SJCRH30 (cell line): ENCODE data around the gene ABCB11. TPM values are rescaled to one million over a fixed set of nuclear protein-coding genes. Genes with fewer than 3 reads are reported as not detected.
"Not testable (repeated sequence)": the region's sequence is repeated elsewhere in the genome, so short reads cannot be mapped to it uniquely, and the experiment has no call there.

Experiments
- DNase-seq, 2 experiments: peaks; one replicate each; pipeline ENCODE4 v3.0.0-alpha.2; 2015 to 2020
- H3K27ac ChIP-seq: fragments of 250-450 bp; sonication (Bioruptor Pico); 2 replicates; pipeline ENCODE4 v1.5.1; 2020; ENCODE audit warnings: mild to moderate bottlenecking, moderate library complexity
- H3K27me3 ChIP-seq: fragments of 250-450 bp; sonication (Bioruptor Pico); 2 replicates; pipeline ENCODE4 v1.5.1; 2020; ENCODE audit warnings: mild to moderate bottlenecking, moderate library complexity
- H3K36me3 ChIP-seq: fragments of 250-450 bp; sonication (Bioruptor Pico); 2 replicates; pipeline ENCODE4 v1.5.1; 2020; ENCODE audit warnings: mild to moderate bottlenecking, moderate library complexity
- H3K4me1 ChIP-seq: fragments of 250-450 bp; sonication (Bioruptor Pico); 2 replicates; pipeline ENCODE4 v1.5.1; 2020; ENCODE audit warnings: mild to moderate bottlenecking, moderate library complexity
- H3K4me3 ChIP-seq: fragments of 250-450 bp; sonication (Bioruptor Pico); 2 replicates; pipeline ENCODE4 v1.5.1; 2020; ENCODE audit warnings: mild to moderate bottlenecking, moderate library complexity
- H3K9me3 ChIP-seq: fragments of 250-450 bp; sonication (Bioruptor Pico); replicated peaks from 2 replicates; pipeline ENCODE4 v1.5.1; 2020; ENCODE audit warnings: mild to moderate bottlenecking, moderate library complexity
- total RNA-seq: library from RNA; depleted of rRNA; stranded (reverse); fragments of >200 nt; shearing (Covaris generic); gene quantifications from 2 replicates; pipeline ENCODE4 v1.2.3, GENCODE V29; 2014

The ABCB11 gene
- total RNA-seq, 1 experiment from 2014 or later: not detected

DNA sequence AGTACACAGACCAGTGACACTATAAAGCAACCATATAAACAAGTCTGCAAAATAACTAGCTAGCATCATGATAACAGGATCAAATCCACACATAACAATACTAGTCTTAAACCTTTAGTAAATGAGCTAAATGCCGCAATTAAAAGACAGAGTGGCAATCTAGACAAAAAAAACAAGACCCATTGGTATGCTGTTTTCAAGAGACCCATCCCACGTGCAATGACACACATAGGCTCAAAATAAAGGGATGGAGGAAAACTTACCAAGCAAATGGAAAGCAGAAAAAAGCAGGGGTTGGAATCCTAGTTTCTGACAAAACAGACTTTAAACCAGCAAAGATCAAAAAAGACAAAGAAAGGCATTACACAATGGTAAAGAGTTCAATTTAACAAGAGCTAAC is 23.5 kb upstream of the ABCB11 start:
- H3K9me3 ChIP-seq, H3K27ac ChIP-seq, DNase-seq, H3K4me3 ChIP-seq, H3K27me3 ChIP-seq, H3K36me3 ChIP-seq, H3K4me1 ChIP-seq: not testable (repeated sequence)

DNA sequence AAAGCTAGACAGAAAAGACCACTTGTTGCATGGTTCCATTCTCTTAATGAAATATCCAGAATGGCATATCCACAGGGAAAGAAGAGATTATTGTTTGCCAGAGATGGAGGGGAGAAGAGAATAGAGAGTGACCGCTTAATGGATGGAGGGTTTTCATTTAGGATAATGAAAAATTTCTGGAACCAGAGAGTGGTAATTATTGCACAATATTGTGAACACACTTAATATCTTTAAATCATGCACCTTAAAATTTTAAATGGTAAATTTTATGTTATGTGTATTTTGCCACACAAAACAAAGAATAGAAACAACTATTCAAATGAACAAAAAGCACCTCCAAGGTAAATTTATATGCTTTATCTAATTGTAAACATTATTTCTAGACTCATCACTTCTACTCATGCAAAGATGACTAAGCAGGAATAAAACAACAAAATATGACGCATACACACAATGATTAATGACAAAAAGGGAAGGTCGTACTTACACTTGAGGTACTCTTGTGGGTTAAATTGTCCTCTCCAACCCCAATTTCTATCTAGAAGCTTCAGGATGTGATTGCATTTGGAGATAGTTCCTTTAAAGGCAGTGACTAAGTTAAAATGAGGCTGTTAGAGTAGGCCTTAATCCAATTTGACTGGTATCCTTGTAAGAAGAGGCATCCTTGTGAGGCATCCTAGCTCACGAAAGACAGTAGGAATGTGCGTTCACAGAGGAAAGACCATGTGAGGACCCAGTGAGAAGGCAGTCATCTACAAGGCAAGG is 19.5 kb upstream of the ABCB11 start:
- Histone ChIP-seq H3K9me3 (peaks cover 9% of the 10 kb centered on the region; the same call in 1 of the 2 replicates), H3K4me1 (no peaks in the 10 kb centered on the region), H3K27me3 (no peaks in the 10 kb centered on the region), H3K4me3 (no peak overlapping the region), H3K36me3 (no peaks in the 10 kb centered on the region), H3K27ac (no peak overlapping the region)
- no peak for DNase-seq

DNA sequence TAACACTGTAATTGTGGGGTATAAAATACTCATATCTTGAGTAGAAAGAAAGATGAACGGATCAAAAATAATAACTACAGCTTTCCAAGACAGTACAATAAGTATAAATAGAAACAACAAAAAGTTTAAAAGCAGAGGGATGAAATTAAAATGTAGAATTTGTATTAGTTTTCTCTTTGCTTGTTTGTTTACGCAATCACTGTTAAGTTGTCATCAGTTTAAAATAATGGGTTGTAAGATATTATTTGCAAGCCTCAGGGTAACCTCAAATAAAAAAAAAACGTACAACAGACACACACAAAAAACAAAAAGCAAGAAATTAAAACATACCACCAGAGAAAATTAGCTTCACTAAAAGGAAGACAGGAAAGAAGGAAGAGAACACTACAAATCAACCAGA is 18.0 kb upstream of the ABCB11 start:
- H3K27ac ChIP-seq: no peak overlapping the region

DNA sequence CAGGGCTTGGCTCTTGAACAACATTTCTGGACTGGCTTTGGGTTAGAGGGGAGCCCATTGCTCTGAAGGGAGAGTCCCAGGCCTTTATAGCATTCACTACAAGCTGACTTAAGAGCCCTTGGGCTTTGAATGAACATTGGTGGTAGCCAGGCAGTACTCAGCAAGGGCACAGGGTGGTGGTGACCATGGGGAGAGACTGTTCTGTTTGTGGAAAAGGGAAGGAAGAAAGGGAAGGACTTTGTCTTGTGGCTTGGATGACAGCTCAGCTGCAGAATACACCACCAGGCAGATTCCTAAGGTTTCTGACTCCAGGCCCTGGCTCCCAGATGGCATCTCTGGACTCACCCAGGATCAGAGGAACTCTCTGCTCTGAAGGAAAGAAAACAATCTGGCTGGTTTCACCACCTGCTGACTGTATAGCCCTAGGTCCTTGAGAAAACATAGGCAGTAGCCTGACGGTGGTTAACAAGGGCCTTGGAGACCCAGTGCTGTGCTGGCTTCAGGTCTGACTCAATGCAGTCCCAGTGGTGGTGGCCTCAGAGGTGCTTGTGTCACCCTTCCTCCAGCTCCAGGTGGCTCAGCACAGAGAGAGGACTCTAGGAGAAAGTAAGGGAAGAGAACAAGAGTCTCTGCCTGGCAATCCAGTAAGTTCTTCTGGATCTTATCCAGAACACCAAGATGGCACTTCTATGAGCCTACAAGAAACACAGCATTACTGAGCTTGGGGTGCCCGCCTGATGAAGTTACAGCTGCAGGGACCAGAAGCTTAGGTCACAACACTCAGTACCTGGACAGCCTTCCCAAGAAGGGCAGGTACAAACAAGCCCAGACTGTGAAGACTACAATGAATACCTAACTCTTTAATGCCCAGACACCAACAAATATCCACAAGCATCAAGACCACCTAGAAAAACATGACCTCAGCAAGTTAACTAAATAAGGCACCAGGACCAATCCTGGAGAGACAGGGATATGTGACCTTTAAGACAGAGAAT is 16.4 kb upstream of the ABCB11 start:
- no peak for DNase-seq
- H3K9me3 ChIP-seq: no peaks in the 10 kb centered on the region; the same call in 1 of the 2 replicates

More for the DNA sequence above, 18.0 kb upstream of the ABCB11 start:
- DNase-seq: no peak
- H3K36me3 ChIP-seq: no peaks in the 10 kb centered on the region
- no peaks in the 10 kb centered on the region for H3K9me3 ChIP-seq
- no peak overlapping the region for H3K4me3 ChIP-seq
- H3K4me1 ChIP-seq: no peaks in the 10 kb centered on the region
- no peaks in the 10 kb centered on the region for H3K27me3 ChIP-seq

DNA sequence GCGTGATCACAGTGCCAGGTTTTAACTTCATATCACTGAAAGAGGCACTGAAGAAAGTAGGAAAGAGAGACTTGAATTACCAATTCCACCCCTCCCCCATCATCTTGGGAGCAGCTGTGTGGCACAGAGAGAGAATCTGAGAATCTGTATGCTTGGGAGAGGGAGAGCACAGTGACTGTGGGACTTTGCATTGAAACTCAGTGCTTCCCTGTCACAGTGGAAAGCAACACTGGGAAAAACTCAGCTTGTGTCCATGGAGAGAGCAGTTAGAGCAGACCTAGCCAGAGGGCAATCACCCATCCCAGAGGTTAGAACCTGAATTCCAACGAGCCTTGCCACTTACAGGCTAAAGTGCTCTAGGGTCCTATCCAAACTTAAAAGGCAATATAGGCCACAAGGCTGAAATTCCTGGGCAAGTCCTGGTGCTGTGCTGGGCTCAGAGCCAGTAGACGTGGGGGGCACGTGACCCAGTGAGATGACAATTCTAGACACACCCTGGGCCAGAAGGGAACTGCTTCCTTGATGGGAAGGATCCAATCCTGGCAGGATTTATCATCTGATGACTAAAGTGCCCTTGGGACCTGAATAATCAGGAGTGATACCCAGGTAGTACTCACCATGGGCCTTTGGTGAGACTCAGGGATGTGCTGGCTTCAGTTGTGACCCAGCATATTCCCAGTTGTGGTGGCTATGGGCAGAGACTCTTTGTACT is 15.5 kb upstream of the ABCB11 start:
- no peaks in the 10 kb centered on the region for H3K4me1 ChIP-seq
- no peak overlapping the region for H3K4me3 ChIP-seq
- no peaks in the 10 kb centered on the region for H3K36me3 ChIP-seq
- H3K27ac ChIP-seq: no peak overlapping the region
- H3K9me3 ChIP-seq: no peaks in the 10 kb centered on the region; the same call in 1 of the 2 replicates
- H3K27me3 ChIP-seq: no peaks in the 10 kb centered on the region
- no peak for DNase-seq

More for the DNA sequence above, 16.4 kb upstream of the ABCB11 start:
- Histone ChIP-seq H3K36me3 (no peaks in the 10 kb centered on the region), H3K27ac (no peak overlapping the region), H3K27me3 (no peaks in the 10 kb centered on the region), H3K4me3 (no peak overlapping the region), H3K4me1 (no peaks in the 10 kb centered on the region)

DNA sequence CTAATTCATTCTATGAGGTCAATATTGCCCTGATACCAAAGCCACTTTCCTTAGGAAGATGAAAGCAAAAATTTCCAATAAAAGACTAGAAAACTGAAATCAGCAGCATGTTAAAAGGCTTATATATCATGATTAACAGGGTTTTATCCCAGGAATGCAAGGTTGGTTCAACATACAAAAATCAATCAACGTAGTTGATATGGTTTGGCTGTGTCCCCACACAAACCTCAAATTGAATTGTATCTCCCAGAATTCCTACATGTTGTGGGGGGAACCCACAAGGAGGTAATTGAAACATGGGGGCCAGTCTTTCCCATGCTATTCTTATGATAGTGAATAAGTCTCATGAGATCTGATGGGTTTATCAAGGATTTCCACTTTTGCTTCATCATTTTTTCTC is 11.7 kb upstream of the ABCB11 start:
- no peak overlapping the region for H3K27ac ChIP-seq
- no peaks in the 10 kb centered on the region for H3K27me3 ChIP-seq
- no peak overlapping the region for H3K4me3 ChIP-seq
- no peak for DNase-seq
- no peaks in the 10 kb centered on the region; the same call in 1 of the 2 replicates for H3K9me3 ChIP-seq
- no peaks in the 10 kb centered on the region for H3K36me3 ChIP-seq
- H3K4me1 ChIP-seq: no peaks in the 10 kb centered on the region

DNA sequence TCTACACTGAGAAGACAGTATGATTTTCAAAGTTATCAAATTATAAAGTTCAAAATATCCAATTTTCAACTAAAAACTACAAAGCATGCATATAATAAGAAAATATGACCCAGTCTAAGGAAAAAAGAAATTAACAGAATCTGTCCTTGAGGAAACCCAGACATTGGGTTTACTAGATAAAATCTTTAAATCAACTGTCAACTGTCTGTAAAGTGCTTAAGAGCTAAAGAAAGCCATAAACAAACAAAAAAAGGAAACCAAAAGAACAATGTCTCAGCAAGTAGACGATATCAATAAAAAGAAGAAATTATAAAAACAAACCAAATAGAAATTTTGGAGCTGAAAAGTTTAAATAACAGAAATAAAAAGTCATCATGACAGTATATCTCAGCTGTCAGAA is 10.5 kb upstream of the ABCB11 start:
- no peaks in the 10 kb centered on the region for H3K27me3 ChIP-seq
- no peaks in the 10 kb centered on the region for H3K4me1 ChIP-seq
- no peak overlapping the region for H3K27ac ChIP-seq
- H3K36me3 ChIP-seq: no peaks in the 10 kb centered on the region
- no peak for DNase-seq
- H3K4me3 ChIP-seq: no peak overlapping the region
- H3K9me3 ChIP-seq: no peaks in the 10 kb centered on the region; the same call in 1 of the 2 replicates

DNA sequence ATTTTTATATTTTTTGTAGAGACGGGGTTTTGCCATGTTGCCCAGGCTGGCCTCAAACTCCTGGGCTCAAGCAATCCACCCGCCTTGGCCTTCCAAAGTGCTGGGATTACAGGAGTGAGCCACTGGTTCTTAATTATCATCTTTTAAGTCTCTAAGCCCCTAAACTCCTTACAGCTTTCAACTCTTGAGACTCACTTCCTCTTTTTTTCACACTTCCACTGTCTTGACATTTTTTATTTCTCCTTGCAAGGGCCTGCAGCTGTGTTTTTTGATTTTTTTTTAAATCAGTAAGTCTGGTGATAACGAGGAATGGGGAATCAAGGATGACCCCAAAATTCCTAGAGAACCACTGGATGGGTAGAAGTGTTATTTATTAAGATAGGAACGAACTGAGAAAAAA is 8.6 kb upstream of the ABCB11 start:
- no peak overlapping the region for H3K4me3 ChIP-seq
- DNase-seq: no peak
- no peaks in the 10 kb centered on the region for H3K4me1 ChIP-seq
- no peak overlapping the region for H3K27ac ChIP-seq
- no peaks in the 10 kb centered on the region for H3K27me3 ChIP-seq
- H3K9me3 ChIP-seq: no peaks in the 10 kb centered on the region; the same call in 1 of the 2 replicates
- H3K36me3 ChIP-seq: no peaks in the 10 kb centered on the region

DNA sequence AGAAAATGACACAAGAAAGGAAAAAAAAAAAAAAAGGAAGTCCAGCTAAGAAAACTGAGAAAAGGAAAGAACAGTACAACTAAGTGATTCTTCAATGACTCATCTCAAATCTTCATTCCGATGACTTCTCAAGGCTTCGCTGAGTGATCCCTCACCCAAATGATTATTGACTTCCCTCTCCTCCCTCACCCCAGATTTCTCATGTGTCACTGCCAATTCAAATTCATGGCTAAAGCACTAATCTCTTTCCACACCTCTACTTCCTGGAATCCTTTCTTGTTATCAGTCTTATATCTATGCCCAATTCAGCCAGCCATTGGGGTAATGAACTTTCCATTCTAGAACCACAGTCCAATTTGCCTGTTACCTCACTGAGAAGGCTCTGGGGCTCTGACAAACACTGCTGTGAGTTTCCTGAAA is 7.2 kb upstream of the ABCB11 start:
- Histone ChIP-seq H3K27me3 (no peaks in the 10 kb centered on the region), H3K4me3 (no peak overlapping the region), H3K36me3 (no peaks in the 10 kb centered on the region), H3K9me3 (no peaks in the 10 kb centered on the region; the same call in 1 of the 2 replicates), H3K27ac (no peak overlapping the region), H3K4me1 (no peaks in the 10 kb centered on the region)
- DNase-seq: no peak

DNA sequence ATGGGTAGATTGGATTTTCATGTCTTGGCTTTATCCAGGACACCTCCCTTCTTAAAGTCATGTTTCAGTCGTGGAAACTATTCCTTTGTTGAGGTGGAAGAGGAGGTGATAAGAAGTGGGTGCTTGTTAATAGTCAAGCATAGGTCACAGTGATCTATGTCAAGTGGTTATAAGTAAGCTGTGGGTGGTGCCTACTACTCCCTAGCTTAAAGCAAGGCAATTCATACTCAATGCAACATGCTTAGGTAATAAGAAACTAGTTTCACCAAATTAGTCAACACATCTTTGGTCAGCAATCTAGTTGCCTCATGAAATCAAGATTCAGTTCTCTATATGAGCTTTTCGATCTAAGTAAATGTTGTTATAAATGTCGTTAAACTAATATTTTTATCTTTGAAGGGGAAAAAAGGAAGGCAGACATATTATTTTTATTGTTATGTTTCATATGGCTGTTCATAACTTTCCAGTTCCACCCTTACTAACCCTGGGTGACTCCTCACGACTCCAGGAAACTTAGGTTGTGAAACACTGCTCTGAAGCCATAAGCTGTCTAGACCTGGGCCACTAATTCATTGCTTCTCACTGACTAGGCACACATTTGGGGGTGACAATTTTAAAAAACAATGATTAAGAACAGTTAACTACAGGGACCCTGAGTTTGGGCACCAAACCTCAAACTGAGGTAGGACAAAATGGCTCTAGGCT is 5.8 kb upstream of the ABCB11 start:
- Histone ChIP-seq H3K36me3 (no peaks in the 10 kb centered on the region), H3K27me3 (no peaks in the 10 kb centered on the region), H3K27ac (no peak overlapping the region), H3K9me3 (no peaks in the 10 kb centered on the region), H3K4me3 (no peak overlapping the region), H3K4me1 (no peaks in the 10 kb centered on the region)
- DNase-seq: no peak

DNA sequence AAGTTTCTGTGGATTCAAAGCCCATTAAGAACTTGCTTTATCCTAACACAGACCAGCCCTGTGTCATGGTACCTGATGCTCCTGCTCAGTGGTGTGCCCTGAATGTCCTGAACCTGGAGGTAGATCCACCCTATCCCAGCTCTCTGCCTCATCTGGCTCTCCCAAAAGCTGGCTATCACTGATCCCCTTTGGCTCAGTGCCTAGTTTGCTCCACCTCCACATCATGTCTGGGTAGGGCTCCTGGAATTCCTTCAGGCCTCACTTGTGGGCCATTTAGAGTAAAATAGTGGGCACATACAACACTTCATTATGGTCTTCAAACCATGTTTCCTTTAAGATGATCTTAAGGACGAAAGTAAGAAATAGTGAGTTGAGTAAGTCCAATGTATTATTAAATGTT is 4.8 kb upstream of the ABCB11 start:
- H3K27ac ChIP-seq: no peak overlapping the region
- H3K36me3 ChIP-seq: no peaks in the 10 kb centered on the region
- DNase-seq: peak; percentile 7 to 18
- no peaks in the 10 kb centered on the region for H3K9me3 ChIP-seq
- H3K4me3 ChIP-seq: no peak overlapping the region
- H3K27me3 ChIP-seq: no peaks in the 10 kb centered on the region
- no peaks in the 10 kb centered on the region for H3K4me1 ChIP-seq

DNA sequence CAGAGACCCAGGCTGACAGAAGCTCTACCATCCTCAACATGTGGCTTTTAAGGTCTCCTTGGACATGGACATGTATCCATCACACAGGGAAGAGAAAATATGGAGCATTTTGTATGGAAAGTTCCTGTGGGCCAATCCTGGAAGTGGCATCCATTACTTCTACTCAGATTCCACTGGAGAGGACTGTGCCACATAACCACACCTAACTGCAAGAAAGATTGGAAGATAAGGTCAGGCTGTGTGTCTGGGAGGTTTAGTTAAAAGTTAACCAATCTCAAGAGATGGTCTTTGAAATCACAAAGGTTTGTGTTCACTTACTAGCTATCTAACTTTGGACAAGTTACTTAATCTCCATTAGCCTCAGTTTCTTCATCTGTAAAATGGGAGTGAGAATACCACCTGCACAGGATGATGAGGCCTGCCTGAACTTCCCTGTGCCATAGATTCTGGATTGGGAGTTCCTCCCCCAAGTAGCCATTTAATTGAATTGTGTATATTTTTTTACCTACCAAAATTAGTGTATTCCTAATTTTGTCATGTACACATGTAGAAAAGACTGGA is 3.9 kb upstream of the ABCB11 start:
- Histone ChIP-seq H3K4me3 (no peak overlapping the region), H3K4me1 (no peaks in the 10 kb centered on the region), H3K27ac (no peak overlapping the region), H3K27me3 (no peaks in the 10 kb centered on the region), H3K36me3 (no peaks in the 10 kb centered on the region), H3K9me3 (no peaks in the 10 kb centered on the region)
- no peak for DNase-seq

DNA sequence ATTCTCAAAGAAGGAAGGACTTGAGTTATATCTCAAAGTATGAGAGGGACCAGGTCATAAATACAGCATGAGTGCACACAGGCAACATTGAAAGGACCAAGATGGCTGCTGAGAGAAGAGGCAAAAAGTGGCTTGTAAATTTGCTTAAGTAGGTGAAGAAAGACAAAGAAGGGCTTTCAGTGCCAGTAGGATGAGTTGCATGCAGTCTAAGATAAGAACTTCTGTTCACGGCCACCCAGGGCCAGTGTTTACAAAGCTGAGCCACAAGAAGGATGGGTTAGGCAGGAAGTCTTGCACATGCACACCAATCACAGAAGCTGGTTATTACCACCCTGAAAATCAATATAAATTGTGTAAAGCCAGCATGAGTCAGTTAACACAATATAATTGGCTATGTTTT is 3.1 kb upstream of the ABCB11 start:
- Histone ChIP-seq H3K9me3 (no peaks in the 10 kb centered on the region), H3K36me3 (no peaks in the 10 kb centered on the region), H3K4me1 (no peaks in the 10 kb centered on the region), H3K4me3 (no peak overlapping the region), H3K27me3 (no peaks in the 10 kb centered on the region), H3K27ac (no peak overlapping the region)
- DNase-seq: peak in 1 of 2 experiments; percentile 21

DNA sequence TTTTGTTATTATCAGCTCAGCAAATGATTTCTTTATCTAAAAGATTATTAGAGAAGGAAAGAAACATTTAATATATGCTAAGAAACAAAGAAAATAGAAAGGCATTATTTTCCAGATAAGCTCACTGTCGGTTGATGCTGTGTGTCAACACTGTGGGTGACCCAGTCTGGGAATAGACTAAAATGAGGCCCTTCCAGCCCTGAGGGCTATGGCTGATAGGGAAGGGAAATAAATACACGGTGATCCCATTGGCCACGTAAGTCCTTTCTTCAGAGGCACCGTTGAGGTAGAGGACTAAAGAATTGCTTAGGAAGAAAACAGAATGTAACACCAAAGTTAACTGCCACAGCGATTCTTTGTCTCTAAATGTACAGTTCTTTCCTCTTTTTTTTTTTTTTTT is 1.8 kb downstream of the ABCB11 start:
- Histone ChIP-seq H3K9me3 (no peaks in the 10 kb centered on the region), H3K4me3 (no peak overlapping the region), H3K36me3 (no peaks in the 10 kb centered on the region), H3K27ac (no peak overlapping the region), H3K4me1 (no peaks in the 10 kb centered on the region), H3K27me3 (no peaks in the 10 kb centered on the region)
- DNase-seq: no peak
